Muscle layer of colon (tissue), 2 donors: Measurements from ENCODE around the gene HLTF.
A peak's percentile ranks its signal among the peaks of the same experiment; 100 is the strongest.

Experiments
- H3K27ac ChIP-seq: one replicate; pipeline ENCODE4 v1.7.0; 2013; ENCODE audit warnings: low read depth, mild to moderate bottlenecking, low read length, moderate library complexity
- H3K27me3 ChIP-seq, 2 donors: one replicate each; pipeline ENCODE4 v1.7.0; 2013; ENCODE audit warnings: low read length in 2 of 2, mild to moderate bottlenecking in 2 of 2; ENCODE audit not compliant: insufficient read depth in 2 of 2, control insufficient read depth in 1 of 2
- H3K36me3 ChIP-seq: one replicate; pipeline ENCODE4 v1.7.0; 2013; ENCODE audit warnings: mild to moderate bottlenecking, low read length; ENCODE audit not compliant: insufficient read depth
- H3K4me1 ChIP-seq: one replicate; pipeline ENCODE4 v1.7.0; 2013; ENCODE audit warnings: mild to moderate bottlenecking, low read length; ENCODE audit not compliant: insufficient read depth
- H3K4me3 ChIP-seq, 2 donors: one replicate each; pipeline ENCODE4 v1.7.0; 2013; ENCODE audit warnings: low read length in 2 of 2, low read depth in 1 of 2, mild to moderate bottlenecking in 1 of 2, moderate library complexity in 1 of 2
- H3K9ac ChIP-seq: one replicate; pipeline ENCODE4 v1.7.0; 2013; ENCODE audit warnings: low read length
- H3K9me3 ChIP-seq: one replicate; pipeline ENCODE4 v1.7.0; 2013; ENCODE audit warnings: mild to moderate bottlenecking, low read length
- donor health status: abdominal sarcoma.
- donor health status: Adenocarcinoma of cecum.

HLTF gene

GRCh38 chr3:149038322-149038721, 48.0 kb downstream of the HLTF start:
- H3K36me3 ChIP-seq: peaks cover 19% of the 10 kb centered on the region
- H3K27ac ChIP-seq: no peak overlapping the region
- no peaks in the 10 kb centered on the region for H3K27me3 ChIP-seq
- no peak overlapping the region for H3K9ac ChIP-seq
- no peak overlapping the region for H3K4me3 ChIP-seq
- H3K4me1 ChIP-seq: peaks cover 23% of the 10 kb centered on the region
- H3K9me3 ChIP-seq: no peaks in the 10 kb centered on the region

- no peak overlapping the region for H3K9ac ChIP-seq
- H3K4me3 ChIP-seq: no peak overlapping the region
- no peaks in the 10 kb centered on the region for H3K9me3 ChIP-seq
- no peak overlapping the region for H3K27ac ChIP-seq
- peaks cover 19% of the 10 kb centered on the region for H3K36me3 ChIP-seq
- H3K4me1 ChIP-seq: peaks cover 23% of the 10 kb centered on the region
- no peaks in the 10 kb centered on the region for H3K27me3 ChIP-seq
Observed at GRCh38 chr3:149037684-149038083, 48.6 kb downstream of the HLTF start.

- Histone ChIP-seq H3K27me3 (no peaks in the 10 kb centered on the region), H3K4me1 (peaks cover 14% of the 10 kb centered on the region), H3K9me3 (no peaks in the 10 kb centered on the region), H3K4me3 (no peak overlapping the region), H3K36me3 (peaks cover 21% of the 10 kb centered on the region), H3K9ac (no peak overlapping the region), H3K27ac (no peak overlapping the region)
Observed at GRCh38 chr3:149031096-149031495, 55.2 kb downstream of the HLTF start.

- H3K27ac ChIP-seq: no peak overlapping the region
- H3K9ac ChIP-seq: no peak overlapping the region
- peaks cover 18% of the 10 kb centered on the region for H3K4me1 ChIP-seq
- H3K4me3 ChIP-seq: no peak overlapping the region
- H3K9me3 ChIP-seq: no peaks in the 10 kb centered on the region
- peaks cover 40% of the 10 kb centered on the region for H3K36me3 ChIP-seq
- H3K27me3 ChIP-seq: no peaks in the 10 kb centered on the region
Observed at GRCh38 chr3:149026718-149027117, 59.6 kb downstream of the HLTF start.

- Histone ChIP-seq H3K27ac (no peak overlapping the region), H3K36me3 (peaks cover 59% of the 10 kb centered on the region), H3K9ac (no peak overlapping the region), H3K9me3 (no peaks in the 10 kb centered on the region), H3K4me3 (no peak overlapping the region), H3K27me3 (no peaks in the 10 kb centered on the region), H3K4me1 (peaks cover 29% of the 10 kb centered on the region)
Observed at GRCh38 chr3:149023951-149024350, 62.4 kb downstream of the HLTF start.

- H3K27me3 ChIP-seq: no peaks in the 10 kb centered on the region
- H3K4me1 ChIP-seq: peaks cover 41% of the 10 kb centered on the region
- H3K9ac ChIP-seq: no peak overlapping the region
- H3K27ac ChIP-seq: no peak overlapping the region
- H3K4me3 ChIP-seq: no peak overlapping the region
- H3K36me3 ChIP-seq: peaks cover 53% of the 10 kb centered on the region
- H3K9me3 ChIP-seq: no peaks in the 10 kb centered on the region
Observed at GRCh38 chr3:149021830-149022229, 64.5 kb downstream of the HLTF start.

GRCh38 chr3:149020839-149021252, 65.5 kb downstream of the HLTF start:
- Histone ChIP-seq H3K9me3 (no peaks in the 10 kb centered on the region), H3K4me1 (peaks cover 48% of the 10 kb centered on the region), H3K36me3 (peaks cover 43% of the 10 kb centered on the region), H3K4me3 (no peak overlapping the region), H3K27me3 (no peaks in the 10 kb centered on the region), H3K9ac (no peak overlapping the region), H3K27ac (no peak overlapping the region)

- Histone ChIP-seq H3K4me3 (no peak overlapping the region), H3K4me1 (peaks cover 51% of the 10 kb centered on the region), H3K9me3 (no peaks in the 10 kb centered on the region), H3K27ac (peak overlapping the region; percentile 27), H3K27me3 (no peaks in the 10 kb centered on the region), H3K36me3 (peaks cover 45% of the 10 kb centered on the region), H3K9ac (no peak overlapping the region)
Observed at GRCh38 chr3:149020196-149020838, 66.0 kb downstream of the HLTF start.

- no peak overlapping the region for H3K4me3 ChIP-seq
- peaks cover 54% of the 10 kb centered on the region for H3K4me1 ChIP-seq
- no peak overlapping the region for H3K9ac ChIP-seq
- H3K9me3 ChIP-seq: no peaks in the 10 kb centered on the region
- H3K36me3 ChIP-seq: peaks cover 43% of the 10 kb centered on the region
- H3K27me3 ChIP-seq: no peaks in the 10 kb centered on the region
- H3K27ac ChIP-seq: peak overlapping the region; percentile 27
Observed at GRCh38 chr3:149019580-149019979, 66.8 kb downstream of the HLTF start.

GRCh38 chr3:149018247-149018646, 68.1 kb downstream of the HLTF start:
- H3K4me3 ChIP-seq: no peak overlapping the region
- H3K36me3 ChIP-seq: peaks cover 44% of the 10 kb centered on the region
- no peaks in the 10 kb centered on the region for H3K9me3 ChIP-seq
- H3K9ac ChIP-seq: no peak overlapping the region
- H3K27ac ChIP-seq: peak overlapping the region; percentile 41
- H3K27me3 ChIP-seq: no peaks in the 10 kb centered on the region
- H3K4me1 ChIP-seq: peaks cover 50% of the 10 kb centered on the region

GRCh38 chr3:149016669-149017541, 69.4 kb downstream of the HLTF start:
- Histone ChIP-seq H3K27ac (no peak overlapping the region), H3K4me3 (no peak overlapping the region), H3K9me3 (no peaks in the 10 kb centered on the region), H3K36me3 (peaks cover 52% of the 10 kb centered on the region), H3K27me3 (no peaks in the 10 kb centered on the region), H3K4me1 (peaks cover 45% of the 10 kb centered on the region), H3K9ac (no peak overlapping the region)
